K562 (cell line): ENCODE results near the gene WAS. TPM values are rescaled to one million over a fixed set of nuclear protein-coding genes. Genes with fewer than 3 reads are reported as not detected.

Source experiments
- ATF6 ChIP-seq: sonication (generic); formaldehyde crosslinking; IDR thresholded peaks from 2 replicates; pipeline ENCODE4 v1.4.0; 2020; ENCODE audit warnings: mild to moderate bottlenecking, missing genetic modification reagents
- BCLAF1 ChIP-seq, 2 experiments: fragments of 450-650 bp in 1 of 2; IDR thresholded peaks; 2 replicates each; pipeline ENCODE4 v1.6.1; 2011 to 2017; ENCODE audit warnings: low read depth in 2 of 2, antibody characterized with exemption in 1 of 2, borderline replicate concordance in 1 of 2, low read length in 1 of 2, mild to moderate bottlenecking in 1 of 2, mixed read lengths in 1 of 2; ENCODE audit not compliant: control insufficient read depth in 1 of 2
- CBFA2T2 ChIP-seq: fragments of 450-650 bp; conservative IDR thresholded peaks from 2 replicates; pipeline ENCODE4 v1.6.1; 2017; ENCODE audit warnings: mild to moderate bottlenecking
- E2F6 ChIP-seq, 2 experiments: IDR thresholded peaks; 2 replicates each; pipeline ENCODE4 v1.6.1; 2011; ENCODE audit warnings: borderline replicate concordance in 1 of 2, control low read depth in 1 of 2, low read depth in 1 of 2, low read length in 1 of 2, mild to moderate bottlenecking in 1 of 2, mixed read lengths in 1 of 2, moderate library complexity in 1 of 2; ENCODE audit not compliant: insufficient read depth in 1 of 2, insufficient read length in 1 of 2, poor library complexity in 1 of 2, severe bottlenecking in 1 of 2; ENCODE audit errors: extremely low read depth in 1 of 2
- FOXM1 ChIP-seq, 2 experiments: fragments of 450-650 bp in 1 of 2; sonication (generic) in 1 of 2; formaldehyde crosslinking in 1 of 2; IDR thresholded peaks; 2 replicates each; pipeline versions ENCODE4 v1.6.1 to v1.9.0; 2017 to 2022; ENCODE audit warnings: low read depth in 2 of 2, mild to moderate bottlenecking in 2 of 2, missing genetic modification reagents in 1 of 2, moderate library complexity in 1 of 2
- HNRNPH1 ChIP-seq: fragments of 200-400 bp; formaldehyde crosslinking; optimal IDR thresholded peaks from 2 replicates; pipeline ENCODE3; 2017; ENCODE audit warnings: low read depth, mild to moderate bottlenecking, low read length, moderate library complexity
- KDM1A ChIP-seq, 2 experiments: fragments of 450-650 bp; IDR thresholded peaks; 2 replicates each; pipeline ENCODE4 v1.6.1; 2016; ENCODE audit warnings: mild to moderate bottlenecking in 2 of 2
- NR2F6 ChIP-seq: fragments of 450-650 bp; formaldehyde crosslinking; IDR thresholded peaks from 2 replicates; pipeline ENCODE4 v1.4.0; 2020; ENCODE audit warnings: mild to moderate bottlenecking
- PKNOX1 ChIP-seq: fragments of 450-650 bp; IDR thresholded peaks from 2 replicates; pipeline ENCODE4 v1.6.1; 2016
- RBBP5 ChIP-seq: fragments of 200-600 bp; sonication (generic); IDR thresholded peaks from 2 replicates; pipeline ENCODE4 v1.6.1; 2012; ENCODE audit warnings: borderline replicate concordance, mild to moderate bottlenecking, low read length, control low read depth, inconsistent platforms; ENCODE audit not compliant: insufficient read depth, poor library complexity, severe bottlenecking
- SMAD1 ChIP-seq: fragments of 150-350 bp; IDR thresholded peaks from 2 replicates; pipeline ENCODE4 v1.6.1; 2014; ENCODE audit warnings: low read length, low read depth; ENCODE audit not compliant: partially characterized antibody
- TAF1 ChIP-seq: IDR thresholded peaks from 2 replicates; pipeline ENCODE4 v1.6.1; 2011; ENCODE audit warnings: mild to moderate bottlenecking, low read length, moderate library complexity; ENCODE audit not compliant: insufficient read depth, control insufficient read depth, severe bottlenecking; ENCODE audit errors: extremely low read depth
- TFE3 ChIP-seq: fragments of 450-650 bp; formaldehyde crosslinking; IDR thresholded peaks from 2 replicates; pipeline ENCODE4 v1.4.0; 2020; ENCODE audit warnings: mild to moderate bottlenecking, mixed read lengths
- ZBTB2 ChIP-seq: fragments of 450-650 bp; IDR thresholded peaks from 2 replicates; pipeline ENCODE4 v1.6.1; 2016; ENCODE audit warnings: antibody characterized with exemption
- polyA plus RNA-seq, 8 experiments: library from polyadenylated mRNA; depleted of rRNA in 4 of 8; stranded (reverse) in 5 of 8; unstranded in 3 of 8; fragments of >200 nt; fragmentation: Nextera tagmentation in 2 of 8; fragmentation: Illumina TruSeq in 1 of 8; extraction: Ambion mirVana in 2 of 8; extraction: Trizol in 1 of 8; gene quantifications; 2 replicates each; pipeline versions ENCODE4 v1.2.1 to v1.2.3, GENCODE V29; 2011 to 2014; ENCODE audit warnings: inconsistent platforms in 1 of 8, missing spikeins in 1 of 8
- total RNA-seq, 7 experiments: library from RNA; depleted of rRNA in 6 of 7; stranded (reverse); fragments of >200 nt in 6 of 7; fragmentation: Illumina TruSeq in 2 of 7; extraction: Trizol in 2 of 7; gene quantifications; 2 replicates each; pipeline versions ENCODE4 v1.2.1 to v1.2.3, GENCODE V29; 2011 to 2021; ENCODE audit warnings: low replicate concordance in 1 of 7

The WAS gene
- total and polyA plus RNA-seq, 9 of the 15 experiments (the other 6 are each of a cell fraction or from before 2014, with no cell fraction given), result 0.11 to 16.1 (median 3.8) TPM

- TF ChIP-seq BCLAF1 (IDR thresholded peaks at IDR 0.05; ENCODE audit: borderline replicate concordance in 1 of 2, control insufficient read depth in 1 of 2, low read depth in 2 of 2, low read length in 1 of 2) (no peak), ATF6 (CRISPR knock-in tag) (no peak), TFE3 (CRISPR knock-in tag) (no peak), CBFA2T2 (peak; percentile 94), HNRNPH1 (no peak), RBBP5 (peak; percentile 69), PKNOX1 (peak; percentile 97), E2F6 (IDR thresholded peaks at IDR 0.05; ENCODE audit: borderline replicate concordance in 1 of 2, extremely low read depth in 1 of 2, insufficient read depth in 1 of 2, insufficient read length in 1 of 2, low read depth in 1 of 2, low read length in 1 of 2, poor library complexity in 1 of 2, severe bottlenecking in 1 of 2) (peak in 1 of 2 experiments; percentile 42), TAF1 (peak; percentile 78), KDM1A (IDR thresholded peaks at IDR 0.05) (peak; percentile 65 to 70), FOXM1 (IDR thresholded peaks at IDR 0.05; ENCODE audit: low read depth) (peak; percentile 33; the same call in 1 of the 2 replicates), FOXM1 (CRISPR knock-in tag; IDR thresholded peaks at IDR 0.05; ENCODE audit: low read depth) (0 out of 2 replicates have a peak, but pooled peaks have one; percentile 2), SMAD1 (no peak), NR2F6 (no peak), ZBTB2 (no peak; the same call in 1 of the 2 replicates)
Measured at GRCh38 chrX:48696301-48696908, 12.8 kb downstream of the WAS start, which contains the start of gene SUV39H1 (continued).
